ENCODE data around the gene IL3RA.
"Not testable (repeated sequence)": the region's sequence is repeated elsewhere in the genome, so short reads cannot be mapped to it uniquely, and the experiment has no call there.

IL3RA gene

DNA sequence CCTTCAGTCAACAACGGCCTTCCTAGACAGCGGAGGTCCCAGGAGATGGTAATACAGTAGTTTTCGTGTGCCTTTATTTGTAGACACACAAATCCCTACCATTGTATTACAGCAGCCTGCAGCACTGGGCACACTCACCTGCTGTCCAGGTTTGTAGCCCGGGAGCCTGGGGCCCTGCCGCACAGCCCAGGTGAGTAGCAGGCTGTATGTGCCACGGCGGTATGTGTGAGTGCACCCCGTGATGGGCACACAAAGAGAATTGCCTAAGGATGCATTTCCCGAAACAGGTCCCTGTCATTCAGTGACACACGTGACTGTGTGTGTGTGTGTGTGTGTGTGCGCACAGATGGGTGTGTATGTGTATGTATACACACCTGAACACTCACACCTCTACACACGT is 63.5 kb downstream of the IL3RA start:
- no peak for DNase-seq (ENCODE audit: low read depth)

DNA sequence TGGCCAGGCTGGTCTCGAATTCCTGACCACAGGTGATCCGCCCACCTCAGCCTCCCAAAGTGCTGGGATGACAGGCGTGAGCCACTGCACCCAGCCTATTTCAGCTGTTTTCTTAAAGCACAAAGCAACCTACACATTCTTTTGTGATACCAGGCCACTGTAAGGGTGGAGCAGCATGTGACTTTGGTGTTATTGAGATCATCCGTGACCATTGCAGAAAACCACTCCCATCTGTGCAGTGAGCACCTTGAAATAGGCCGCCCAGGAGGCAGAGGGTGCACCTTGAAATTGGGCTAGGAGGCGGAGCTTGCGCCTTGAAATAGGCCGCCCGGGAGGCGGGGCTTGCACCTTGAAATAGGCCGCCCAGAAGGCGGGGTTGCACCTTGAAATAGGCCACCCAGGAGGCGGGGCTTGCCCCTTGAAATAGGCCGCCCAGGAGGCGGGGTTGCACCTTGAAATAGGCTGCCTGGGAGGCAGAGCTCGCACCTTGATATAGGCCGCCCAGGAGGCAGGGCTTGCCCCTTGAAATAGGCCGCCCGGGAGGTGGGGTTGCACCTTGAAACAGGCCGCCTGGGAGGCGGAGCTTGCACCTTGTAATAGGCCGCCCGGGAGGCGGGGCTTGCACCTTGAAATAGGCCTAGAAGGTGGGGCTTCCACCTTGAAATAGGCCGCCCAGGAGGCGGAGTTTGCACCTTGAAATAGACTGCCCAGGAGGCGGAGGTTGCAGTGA is 64.3 kb downstream of the IL3RA start:
- DNase-seq (ENCODE audit: low read depth) = no peak

DNA sequence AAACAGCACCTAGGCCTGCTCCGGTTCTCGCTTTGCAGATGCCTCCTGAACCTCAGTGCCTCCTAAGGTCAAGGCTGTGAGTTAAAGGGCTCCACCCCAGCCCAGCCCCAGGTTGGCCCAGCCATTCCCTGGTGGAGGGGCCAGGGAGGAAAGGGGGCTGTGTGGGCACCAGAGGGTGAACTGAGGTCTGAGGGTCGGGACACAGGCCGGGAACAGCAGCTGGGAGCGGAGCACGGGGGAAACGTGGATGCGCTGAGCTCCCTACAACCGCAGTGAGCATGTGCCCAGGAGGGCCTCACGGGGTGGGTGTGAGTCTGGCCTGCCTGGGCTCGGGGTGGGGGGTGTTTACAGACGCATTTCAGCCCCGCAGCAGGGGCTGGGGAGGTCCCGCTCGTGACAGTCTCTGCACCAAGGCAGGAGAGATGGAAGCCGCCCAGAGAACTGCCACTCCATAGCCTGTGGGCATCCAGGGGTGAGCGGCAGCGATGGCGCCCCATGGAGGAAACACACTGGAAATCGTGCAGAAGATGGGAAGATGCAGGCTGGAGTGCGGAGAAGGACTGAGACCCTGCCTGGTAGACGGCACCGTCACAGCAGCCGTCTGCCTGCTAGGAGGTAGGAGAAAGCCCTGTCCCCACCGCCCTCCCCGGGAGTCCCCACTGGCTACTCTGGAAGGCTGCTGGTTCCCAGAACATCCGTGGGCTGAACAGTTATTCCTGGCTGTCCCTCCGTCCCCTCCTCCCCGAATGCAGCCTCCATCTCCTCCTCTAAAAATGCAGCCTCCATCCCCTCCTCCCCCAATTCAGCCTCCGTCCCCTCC is 65.2 kb downstream of the IL3RA start:
- DNase-seq (ENCODE audit: low read depth) = no peak

DNA sequence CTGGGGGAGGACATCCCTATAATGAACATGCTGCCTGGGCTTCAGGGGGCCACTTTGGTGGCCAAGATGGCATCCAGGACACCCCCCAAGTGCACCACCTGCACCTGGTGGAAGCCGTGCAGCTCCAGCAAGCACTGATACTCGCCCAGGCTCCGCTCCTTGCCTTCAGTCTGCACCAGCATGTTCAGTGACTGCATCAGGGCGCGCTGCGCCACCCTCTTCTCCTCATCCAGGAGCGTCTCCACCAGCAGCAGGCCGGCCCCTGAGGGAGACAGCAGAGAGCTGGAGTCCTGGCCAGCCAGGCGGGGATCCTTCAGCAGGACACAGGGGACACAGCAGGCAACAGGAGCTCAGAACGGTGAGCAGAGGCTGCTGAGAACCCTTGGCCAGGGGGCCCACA is 66.6 kb downstream of the IL3RA start:
- no peak for DNase-seq (ENCODE audit: low read depth)

DNA sequence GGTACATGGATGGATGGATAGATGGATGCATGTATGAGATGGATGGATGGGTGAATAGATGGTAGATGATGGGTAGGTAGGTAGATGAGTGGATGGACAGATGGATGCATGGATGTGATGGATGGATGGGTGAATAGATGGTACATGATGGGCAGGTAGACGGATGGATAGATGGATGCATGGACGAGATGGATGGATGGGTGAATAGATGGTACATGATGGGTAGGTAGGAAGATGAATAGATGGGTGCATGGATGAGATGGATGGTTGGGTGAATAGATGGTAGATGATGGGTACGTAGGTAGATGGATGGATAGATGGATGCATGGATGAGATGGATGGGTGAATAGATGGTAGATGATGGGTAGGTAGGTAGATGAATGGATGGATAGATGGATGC is 67.3 kb downstream of the IL3RA start:
- DNase-seq (ENCODE audit: low read depth) = not testable (repeated sequence)

DNA sequence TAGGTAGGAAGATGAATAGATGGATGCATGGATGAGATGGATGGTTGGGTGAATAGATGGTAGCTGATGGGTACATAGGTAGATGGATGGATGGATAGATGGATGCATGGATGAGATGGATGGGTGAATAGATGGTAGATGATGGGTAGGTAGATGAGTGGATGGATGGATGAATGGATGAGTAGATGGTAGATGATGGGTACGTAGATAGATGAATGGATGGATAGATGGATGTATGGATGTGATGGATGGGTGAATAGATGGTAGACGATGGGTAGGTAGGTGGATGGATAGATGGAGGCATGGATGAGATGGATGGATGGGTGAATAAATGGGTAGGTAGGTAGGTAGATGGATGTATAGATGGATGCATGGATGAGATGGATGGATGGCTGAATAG is 69.2 kb downstream of the IL3RA start:
- not testable (repeated sequence) for DNase-seq (ENCODE audit: low read depth)

DNA sequence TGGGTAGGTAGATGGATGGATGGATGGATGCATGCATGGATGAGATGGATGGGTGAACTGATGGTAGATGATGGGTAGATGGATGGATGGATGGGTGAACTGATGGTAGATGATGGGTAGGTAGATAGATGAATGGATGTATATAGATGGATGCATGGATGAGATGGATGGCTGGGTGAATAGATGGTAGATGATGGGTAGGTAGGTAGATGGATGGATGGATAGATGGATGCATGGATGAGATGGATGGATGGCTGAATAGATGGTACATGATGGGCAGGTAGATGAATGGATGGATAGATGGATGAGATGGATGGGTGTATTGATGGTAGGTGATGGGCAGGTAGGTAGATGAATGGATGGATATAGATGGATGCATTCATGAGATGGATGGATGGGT is 70.5 kb downstream of the IL3RA start:
- no peak for DNase-seq (ENCODE audit: low read depth)

DNA sequence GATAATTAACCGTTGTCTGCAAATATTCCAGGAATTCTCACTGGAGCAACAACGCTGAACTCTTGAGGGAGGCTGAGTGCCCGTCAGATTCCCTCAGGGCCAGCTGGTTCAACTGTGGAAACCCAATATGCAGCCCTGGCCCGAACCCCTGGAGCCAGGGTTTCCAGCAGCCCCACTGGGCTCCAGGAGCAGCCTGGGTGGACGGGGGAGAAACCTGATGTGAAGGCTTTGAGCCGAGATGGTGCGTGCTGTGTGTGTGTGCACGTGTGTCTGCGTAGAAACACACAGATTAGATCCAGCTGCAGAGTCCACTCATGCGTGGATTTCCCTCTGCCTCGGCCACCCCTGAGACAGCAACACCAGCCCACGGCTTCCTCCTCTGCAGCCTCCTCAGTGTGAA is 74.7 kb downstream of the IL3RA start:
- DNase-seq (ENCODE audit: low read depth) = no peak

DNA sequence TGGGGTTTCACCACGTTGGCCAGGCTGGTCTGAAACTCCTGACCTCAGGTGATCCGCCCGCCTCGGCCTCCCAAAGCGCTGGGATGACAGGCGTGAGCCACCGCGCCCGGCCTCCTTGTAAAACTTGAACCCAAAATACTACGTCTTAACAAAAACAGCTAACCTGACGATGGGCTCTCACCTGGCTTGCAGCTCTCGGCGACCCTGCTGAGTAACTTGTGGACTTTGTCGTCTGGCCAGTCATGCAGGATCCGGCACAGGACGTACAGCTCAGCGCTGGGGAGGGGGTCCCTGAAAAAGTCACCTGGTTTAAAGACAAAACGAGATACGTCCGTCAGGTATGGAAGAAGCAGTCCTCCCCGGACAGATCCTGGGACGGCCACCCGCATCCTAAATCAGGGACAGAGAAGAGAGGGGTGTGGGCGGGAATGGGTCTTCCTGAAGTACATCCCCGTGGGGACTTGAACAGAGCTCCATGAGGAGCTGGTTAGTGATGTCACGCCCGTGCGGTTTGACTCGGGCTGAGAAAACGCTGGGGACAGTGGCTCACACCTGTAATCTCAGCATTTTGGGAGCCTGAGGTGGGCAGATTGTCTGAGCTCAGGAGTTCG is 76.1 kb downstream of the IL3RA start:
- DNase-seq (ENCODE audit: low read depth) = no peak

DNA sequence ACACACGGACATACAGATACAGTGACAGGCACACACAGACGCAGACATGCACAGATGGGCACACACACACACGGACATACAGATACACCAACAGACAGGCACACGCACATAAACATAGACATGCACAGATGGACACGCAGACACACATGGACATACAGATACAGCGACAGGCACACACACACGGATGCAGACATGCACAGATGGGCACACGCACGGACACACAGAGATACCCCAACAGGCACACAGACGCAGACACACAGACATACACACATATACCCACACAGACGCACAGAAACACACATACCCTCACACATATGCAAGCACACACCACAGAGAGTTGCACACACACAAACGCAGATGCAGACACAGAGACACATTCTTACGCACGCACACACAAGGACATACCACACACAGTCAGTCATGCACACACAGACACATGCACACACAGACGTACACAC is 79.8 kb downstream of the IL3RA start:
- no peak for DNase-seq (ENCODE audit: low read depth)

DNA sequence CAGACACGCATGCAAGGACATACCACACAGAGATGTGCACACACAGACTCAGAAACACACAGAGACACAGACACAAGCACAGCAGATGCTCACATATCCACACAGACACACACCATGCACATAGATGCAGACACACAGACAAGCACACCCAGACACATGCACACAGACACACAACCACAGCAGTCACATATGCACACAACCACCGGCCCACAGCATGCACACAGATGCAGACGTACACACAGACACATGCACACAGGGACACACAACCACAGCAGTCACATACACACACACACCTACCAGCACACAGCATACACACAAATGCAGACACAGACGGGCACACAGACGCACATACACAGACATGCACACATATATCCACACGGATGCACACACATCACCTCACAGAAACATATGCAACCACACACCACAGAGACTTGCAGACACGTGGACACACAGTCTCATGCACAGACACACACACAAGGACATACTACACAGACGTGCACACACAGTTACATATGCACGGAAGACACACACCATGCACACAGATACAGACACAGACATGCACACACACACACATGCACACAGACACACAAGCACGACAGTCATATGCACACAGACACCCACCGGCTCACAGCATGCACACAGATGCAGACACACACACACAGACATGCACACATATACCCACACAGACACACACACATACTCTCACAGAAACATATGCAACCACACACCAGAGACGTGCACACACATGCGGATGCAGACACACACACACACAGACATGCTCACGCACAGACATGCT is 80.6 kb downstream of the IL3RA start:
- no peak for DNase-seq (ENCODE audit: low read depth)

DNA sequence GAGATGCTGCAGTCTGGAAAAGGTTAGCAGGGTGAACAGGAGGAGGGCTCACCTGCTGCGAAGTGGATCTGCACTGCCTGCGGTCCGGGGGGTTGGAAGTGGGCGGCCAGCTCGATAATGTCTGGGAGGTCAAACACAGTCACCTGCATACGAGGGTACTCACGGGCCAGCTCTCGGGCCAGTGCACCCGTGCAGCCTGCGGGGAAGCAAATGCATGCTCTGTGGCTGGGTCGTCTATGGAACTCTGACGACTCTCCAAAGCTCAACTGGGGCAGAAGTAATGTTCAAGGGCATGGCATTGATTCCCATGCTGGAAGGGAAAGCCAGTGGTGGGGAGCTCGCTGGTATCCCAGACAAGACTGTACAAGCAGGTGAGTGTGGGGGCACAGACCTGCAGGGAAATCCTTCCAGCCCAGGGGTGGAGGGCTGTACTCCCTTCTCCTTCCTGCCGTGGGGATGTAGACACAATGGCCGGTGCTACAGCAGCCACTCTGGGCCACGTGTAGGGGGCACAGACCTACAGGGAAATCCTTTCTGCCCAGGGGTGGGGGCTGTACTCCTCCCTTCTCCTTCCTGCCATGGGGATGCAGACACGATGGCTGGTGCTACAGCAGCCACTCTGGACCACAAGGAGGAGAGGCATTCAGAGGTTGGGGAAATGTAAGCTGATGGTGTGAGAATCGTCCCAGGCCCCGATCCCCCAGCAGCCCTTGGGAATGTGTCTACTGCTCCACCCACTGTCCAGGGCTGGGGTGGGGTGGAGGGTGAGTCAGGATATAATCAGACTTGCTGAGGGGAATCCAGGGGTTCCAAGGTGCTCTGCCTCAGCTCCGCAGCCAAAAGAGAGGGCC is 81.6 kb downstream of the IL3RA start:
- no peak for DNase-seq (ENCODE audit: low read depth)

DNA sequence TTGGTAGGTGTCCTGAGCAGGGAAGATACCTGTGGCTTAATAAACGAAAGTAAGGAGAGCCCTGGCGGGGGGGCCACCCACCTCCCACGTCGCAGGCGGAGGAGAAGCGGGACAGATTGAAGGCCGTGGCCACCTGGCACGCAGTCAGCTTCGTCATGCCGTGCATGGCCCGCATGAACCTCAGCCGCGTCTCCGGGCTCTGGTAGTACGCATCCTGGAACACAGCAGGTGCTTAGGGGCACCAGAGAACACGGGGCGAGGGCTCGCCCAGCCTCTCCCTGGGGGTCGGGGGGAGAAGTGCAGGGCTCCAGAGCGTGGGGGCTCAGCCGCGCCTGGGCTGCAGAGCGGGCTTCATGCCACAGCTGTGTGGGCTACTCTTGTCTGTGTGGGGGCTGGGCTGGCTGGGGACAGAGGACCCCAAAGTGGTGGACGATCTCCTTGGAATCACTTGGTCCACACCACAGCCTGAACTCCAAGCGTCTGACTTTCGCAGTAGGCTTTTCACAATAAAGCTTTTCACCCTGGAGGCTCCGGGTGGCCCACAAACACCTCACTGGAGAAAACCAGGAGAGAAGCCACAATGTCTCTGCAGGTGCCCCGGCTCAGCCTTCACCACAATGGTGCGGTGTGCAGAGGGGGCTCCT is 82.4 kb downstream of the IL3RA start:
- DNase-seq (ENCODE audit: low read depth) = no peak

DNA sequence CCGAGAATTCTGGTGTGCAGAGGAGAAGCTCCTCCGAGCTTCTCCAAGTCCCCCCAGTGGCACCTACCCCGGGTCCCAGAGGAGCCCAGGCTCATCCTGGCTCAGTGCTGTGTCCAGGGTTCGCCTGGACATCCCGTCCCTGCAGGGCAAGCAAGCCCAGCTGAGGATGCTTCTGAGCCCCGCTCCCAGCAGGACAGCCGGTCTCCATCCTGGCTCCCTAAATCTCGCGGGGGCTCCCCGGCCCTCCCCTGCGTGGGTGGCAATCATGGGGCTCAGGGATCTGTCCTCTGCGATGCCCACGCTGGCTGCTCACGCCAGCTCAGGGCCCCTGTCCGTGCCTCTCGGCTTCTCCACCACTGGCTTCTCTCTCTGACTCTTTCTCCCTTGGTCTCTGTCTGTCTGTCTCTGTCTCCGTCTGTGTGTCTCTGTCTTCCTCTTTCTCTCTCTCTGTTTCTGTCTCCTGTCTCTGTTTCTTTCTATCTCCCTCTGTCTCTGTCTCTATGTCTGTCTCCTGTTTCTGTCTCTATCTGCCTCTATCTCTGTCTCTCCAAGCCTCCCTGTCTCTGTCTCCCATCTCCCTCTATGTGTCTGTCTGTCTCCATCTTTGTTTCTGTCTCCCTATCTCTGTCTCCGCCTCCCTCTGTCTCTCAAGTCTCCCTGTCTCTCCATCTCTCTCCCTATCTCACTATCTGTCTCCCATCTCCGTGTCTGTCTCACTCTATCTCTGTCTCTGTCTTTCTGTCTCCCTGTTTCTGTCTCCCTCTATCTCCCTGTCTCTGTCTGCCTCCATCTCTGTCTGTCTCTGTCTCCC is 83.2 kb downstream of the IL3RA start:
- no peak for DNase-seq (ENCODE audit: low read depth)

DNA sequence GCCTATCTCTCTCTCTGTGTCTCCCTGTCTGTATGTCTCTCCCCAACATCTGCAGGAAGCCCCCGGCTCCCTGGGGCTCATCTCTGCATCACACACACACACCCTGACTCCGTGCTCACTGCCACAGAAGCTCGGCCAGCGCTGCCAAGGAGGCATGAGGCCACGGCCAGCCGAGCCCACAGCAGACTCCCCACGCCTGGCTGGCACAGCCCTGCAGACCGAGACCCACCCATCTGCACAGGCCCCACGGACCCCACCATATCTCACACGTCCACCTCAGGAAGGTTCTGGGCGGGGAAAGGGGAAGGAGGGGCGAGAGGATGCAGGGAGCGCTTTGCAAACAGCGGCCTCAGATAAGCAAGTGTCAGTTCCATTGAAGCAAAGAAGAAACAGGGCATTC is 83.8 kb downstream of the IL3RA start:
- DNase-seq (ENCODE audit: low read depth) = no peak

DNA sequence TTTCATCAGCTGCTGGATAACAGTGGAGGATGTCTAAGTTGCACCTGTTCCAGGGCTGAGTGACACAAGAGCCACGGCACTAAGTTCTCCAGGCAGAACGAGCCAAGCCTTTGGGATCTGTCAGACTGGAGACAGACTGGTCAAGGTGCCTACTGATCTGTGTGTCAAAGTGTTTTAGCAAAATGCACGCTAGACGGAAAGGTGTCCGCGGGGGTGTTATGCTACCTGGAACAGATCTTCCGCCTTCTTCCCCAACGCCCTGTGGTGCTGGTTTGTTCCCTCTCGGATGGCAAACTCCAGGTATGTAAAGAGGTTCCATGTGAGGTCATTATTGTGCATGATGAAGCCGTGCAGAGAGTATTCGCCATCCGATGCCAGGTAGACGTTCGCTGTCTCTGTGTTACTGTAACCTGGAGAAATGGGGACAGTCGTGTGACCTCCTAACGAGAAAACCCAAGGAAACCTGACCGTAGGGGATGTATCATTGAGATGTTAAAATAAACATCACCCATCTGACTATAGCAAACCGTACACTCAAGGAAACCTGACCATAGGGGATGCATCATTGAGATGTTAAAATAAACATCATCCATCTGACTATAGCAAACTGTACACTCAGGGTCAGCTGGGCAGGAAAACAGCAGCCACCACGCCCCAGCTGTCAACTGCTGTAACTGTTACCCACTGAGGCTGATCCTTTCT is 85.0 kb downstream of the IL3RA start:
- DNase-seq (ENCODE audit: low read depth) = no peak

DNA sequence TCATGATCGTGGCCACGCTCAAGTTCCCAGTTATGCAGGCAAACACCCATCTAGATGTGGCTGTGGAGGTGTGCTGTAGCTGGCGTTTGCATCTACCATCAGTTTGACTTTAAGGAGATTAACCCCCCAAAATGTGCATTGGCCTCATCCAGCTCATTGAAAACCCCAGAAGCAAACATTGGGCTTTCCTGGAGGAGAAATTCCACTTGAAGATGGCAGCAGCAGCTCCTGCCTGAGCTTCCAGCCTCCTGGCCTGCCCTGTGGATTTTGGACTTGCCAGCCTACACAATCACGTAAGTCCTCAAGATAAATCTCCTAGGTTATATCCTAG is 85.5 kb downstream of the IL3RA start:
- no peak for DNase-seq (ENCODE audit: low read depth)

DNA sequence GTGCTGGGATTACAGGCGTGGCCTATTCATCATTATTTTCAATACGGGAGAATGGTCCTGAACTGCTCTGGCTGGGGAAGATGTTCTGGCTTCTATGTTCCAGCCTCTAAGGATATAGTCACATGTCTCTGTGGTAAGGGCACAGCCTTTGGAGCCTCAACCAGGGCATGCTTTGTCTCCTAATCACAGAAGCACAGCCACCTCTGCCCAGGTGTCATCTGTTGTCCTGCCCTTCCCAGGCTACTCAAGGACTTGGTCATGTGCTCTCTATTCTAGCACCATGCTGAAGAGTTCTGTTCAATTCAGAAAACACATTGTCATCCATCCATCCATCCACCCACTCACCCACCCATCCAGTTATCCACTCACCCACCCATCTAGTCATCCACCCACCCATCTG is 86.6 kb downstream of the IL3RA start:
- DNase-seq (ENCODE audit: low read depth) = no peak

DNA sequence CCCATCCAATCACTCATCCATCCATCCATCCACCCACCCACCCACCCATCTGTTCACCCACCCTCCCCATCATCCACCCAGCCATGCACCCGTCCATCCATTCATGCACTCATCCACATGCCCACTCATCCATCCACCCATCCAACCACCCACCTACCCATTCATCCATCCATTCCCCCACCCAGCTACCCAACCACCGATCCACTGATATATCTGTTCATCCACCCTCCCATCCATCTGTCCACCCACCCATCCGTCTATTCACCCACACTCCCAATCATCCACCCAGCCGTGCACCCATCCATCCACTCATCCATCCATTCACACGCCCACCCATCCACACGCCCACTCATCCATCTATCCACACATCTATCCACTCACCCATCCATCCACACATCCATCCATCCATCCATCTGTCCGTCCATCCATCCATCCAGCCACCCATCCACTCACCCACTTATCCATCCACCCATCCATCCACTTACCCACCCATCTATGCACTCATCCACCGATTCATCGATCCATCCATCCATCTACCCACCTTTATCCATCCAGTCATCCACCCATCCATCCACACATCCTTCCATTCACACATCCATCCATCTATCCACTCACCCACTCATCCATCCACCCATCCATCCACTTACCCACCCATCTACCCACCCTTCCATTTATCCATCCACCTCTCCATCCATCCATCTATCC is 87.7 kb downstream of the IL3RA start:
- no peak for DNase-seq (ENCODE audit: low read depth)

Measured in activated T-cell treated with anti-CD3 and anti-CD28 coated beads for 1 hour (primary cell).